Activated naive CD4-positive, alpha-beta T cell treated with anti-CD3 and anti-CD28 coated beads, Interleukin-2, amount 50 U/mL, for 16 hours (primary cell): ENCODE data around the gene GPR3.
"Not testable (repeated sequence)": the region's sequence is repeated elsewhere in the genome, so short reads cannot be mapped to it uniquely, and the experiment has no call there.

Source experiments
- DNase-seq: peaks from one replicate; pipeline ENCODE4 v3.0.0-alpha.2; 2020

GPR3 gene

DNA sequence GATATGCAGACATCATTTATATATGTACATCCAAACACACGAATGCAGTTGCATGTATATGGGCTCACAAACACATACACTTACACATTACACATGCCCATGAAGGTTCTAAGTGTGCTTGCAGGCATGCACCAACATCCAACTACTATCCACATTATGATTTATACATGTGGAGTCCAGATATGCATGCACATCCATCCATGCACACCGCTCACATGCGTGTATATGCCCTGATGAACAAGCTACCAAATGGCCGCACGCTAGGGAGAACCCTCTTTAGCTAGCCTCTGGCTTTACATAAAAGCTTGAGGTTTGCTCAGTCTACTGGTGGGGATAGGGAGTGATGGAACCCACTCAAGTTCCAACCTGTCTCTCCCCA is 8.5 kb downstream of the GPR3 start:
- DNase-seq, result no peak

DNA sequence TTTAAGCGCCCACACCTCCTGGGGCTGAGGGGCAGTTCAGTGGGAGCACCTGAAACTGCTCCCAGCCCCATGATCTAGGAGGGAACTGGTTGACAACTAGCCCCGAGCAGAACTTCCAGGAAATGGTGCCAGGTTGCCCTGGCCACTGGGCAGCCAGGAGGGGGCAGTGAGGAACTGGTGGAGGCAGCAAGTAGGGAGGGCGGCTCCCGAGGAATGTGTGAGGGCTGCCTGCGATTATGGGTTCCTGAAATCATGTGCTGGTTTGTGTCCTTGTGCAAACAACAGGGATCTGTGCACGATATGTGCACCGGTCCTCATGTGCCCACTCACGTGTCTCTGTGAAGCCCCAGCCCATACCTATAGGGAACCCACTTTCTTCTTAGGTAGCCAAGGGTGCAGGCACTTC is 9.9 kb downstream of the GPR3 start:
- no peak for DNase-seq

DNA sequence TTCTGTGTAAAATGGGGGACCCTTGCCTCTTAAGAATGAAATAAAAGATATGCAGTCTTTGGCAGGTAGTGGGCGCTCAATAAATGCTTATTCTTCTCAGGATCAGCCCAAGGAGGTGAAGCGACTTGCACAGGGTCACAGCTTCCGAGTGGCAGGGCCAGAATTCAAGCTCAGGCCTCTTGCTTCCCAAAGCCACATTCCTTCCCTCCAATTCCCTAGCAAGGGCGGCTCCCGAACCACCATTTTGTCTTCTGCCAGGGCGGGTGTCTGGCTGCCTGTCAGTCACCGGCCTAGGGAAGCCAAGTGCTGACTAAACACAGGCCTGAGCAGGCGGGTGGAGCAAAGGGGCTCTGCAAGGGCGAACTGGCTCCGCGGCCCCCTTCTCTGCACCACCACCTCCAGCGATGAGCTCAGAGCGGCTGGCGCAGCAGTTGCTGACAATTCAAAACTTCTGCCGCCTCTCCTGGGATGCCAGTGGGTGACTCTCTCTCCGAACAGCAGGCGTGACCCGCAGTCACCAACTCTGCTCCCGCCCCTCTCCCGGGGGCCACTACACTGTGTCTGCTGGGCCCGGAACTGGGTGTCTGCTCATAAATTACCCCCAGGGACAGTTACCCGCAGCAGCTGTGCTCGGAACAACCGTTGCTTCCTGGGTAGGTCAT is 10.8 kb downstream of the GPR3 start:
- peak; percentile 35 for DNase-seq

DNA sequence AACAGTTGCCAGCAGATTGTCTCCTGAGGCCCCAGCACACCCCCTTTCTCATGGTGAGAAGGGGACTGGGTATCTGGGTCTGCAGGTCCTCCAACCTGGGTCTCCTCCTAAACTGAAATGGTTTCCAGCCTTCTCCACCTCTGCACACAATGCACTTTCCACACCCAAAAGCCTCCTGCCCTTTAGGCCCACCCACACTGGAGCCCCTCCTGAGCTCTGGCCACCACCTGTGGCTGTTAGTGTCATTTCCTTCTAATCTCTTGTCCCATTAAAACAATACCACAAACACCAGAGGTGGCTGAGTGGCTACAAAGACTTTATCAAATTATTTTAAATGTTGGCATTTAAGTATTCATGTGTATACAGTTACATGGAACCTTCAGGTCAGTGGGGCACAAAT is 11.5 kb downstream of the GPR3 start:
- no peak for DNase-seq

DNA sequence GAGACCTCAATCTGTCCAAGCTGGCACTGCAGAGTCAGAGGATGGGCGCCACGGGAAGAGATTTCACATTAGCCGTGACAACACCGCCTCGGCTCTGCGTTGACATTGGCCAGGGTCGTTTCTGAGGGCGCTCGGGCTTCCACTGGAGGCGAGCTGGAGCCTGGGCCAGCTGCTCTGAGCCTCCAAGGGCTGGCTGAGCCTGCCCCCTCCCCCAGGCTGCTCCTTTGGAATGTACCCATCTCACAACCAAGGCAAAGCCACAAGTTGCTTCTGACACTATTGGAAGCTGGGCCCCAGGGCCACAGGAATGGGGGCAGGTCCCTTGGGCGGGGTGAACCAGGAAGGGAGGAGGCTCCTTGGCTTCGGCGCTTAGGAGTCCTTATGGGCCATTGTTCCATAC is 12.7 kb downstream of the GPR3 start:
- no peak for DNase-seq

DNA sequence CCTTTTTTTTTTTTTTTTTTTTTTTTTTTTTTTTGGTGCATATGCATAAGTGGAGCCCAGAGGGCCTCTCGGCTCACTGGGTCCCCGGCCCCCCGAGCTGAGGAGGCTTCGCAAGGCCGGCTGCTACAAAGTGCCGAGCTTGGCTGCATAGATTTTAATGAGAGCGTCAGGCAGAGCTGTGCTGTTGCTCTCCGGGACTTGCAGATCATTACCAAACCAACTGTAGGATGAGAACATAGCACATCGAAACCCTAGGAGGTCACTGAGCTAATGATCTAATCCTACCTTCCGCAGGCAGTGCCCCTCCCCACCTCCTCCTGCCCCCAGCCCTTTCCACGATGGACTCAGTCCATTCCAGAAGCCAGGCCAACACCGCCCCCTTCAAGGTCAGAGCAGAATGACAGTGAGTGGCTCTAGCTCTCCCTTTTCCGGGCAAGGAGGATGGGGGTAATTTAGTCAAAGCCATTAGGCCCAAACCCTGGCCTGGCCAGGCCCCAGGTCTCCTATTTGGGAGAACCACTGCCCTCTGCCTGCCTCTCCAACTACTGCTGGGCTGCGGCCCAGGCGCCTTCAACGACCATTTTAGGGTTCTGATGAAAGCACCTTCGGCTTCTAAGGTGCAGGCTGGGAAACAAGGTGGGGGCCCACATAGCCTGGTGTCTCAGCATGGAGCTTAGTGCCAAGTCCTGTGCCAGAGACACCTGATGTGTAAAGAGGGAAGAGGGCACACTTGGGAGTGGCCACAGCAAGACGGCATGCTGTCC is 13.4 kb downstream of the GPR3 start:
- DNase-seq, result not testable (repeated sequence)

DNA sequence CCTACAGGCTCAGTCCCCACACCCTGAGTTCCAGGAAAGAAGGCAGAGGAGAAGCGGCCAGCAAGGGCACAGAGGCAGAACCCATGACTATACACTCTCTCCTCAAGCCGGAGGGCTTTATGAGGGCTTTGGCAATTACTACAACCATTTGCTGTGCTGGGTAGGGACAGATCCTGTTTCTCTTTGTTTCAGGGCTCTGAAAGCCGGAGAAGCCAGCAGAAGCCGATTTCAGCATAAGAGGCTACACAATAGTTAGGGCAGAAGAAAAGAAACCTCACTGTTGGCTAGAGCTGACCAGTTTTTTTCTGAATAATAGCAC is 13.9 kb downstream of the GPR3 start:
- DNase-seq, result no peak

DNA sequence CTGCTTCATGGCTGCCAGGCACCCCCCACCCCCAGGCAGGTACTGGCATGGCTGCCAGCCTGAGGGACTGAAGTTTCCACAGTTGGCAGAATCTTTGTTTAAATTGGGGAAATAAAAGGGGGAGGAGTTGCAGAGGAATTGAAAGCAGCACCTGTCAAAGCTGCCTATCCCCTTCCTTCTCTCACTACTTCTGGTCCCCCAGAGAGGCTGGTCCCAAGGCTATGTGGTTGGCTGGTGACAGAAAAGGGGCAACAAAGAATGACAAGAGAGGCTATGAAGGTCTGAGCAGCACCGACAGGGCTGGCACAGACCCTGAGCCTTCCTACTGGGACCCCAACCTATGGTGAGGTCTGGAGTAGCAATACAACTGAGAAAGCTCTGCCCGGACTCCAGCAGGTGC is 14.4 kb downstream of the GPR3 start:
- DNase-seq, result not testable (repeated sequence)

DNA sequence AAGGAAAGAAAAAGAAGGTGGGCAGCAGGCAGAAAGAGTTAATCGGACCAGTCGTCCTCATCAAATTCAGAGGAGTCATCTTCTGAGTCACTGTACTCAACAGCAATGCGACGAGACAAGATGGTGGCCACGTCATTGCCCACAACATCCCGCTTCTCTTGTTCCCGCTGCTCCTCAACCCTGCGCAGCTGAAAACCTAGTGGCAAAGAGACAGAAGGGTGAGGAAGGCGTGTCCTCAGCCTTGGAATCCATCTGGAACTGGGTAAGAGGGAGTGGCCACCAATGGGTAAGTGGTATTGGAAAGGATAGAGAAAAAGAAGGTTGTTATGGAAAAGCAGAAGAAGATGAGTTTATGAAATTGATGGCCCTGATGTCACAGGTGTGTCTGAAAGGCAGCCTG is 15.7 kb downstream of the GPR3 start:
- no peak for DNase-seq

DNA sequence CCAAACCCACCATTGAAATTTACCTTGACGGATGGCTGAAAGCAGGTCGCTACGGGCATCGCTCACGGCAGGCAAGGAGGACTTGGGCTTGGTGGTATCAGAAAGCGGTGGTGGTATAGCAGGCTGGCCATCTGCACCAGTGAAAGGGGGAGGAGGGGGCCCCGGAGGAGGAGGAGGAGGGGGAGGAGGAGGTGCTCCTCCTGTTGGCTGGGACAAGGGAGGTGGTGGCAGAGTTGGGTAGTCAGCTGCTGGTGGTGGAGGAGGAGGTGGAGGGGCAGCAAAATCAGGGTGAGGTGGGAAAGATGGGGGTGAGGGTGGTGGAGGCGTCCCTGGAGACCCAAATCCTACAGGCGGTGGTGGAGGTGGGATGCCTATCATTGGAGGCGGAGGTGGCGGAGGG is 17.2 kb downstream of the GPR3 start:
- DNase-seq, result no peak

DNA sequence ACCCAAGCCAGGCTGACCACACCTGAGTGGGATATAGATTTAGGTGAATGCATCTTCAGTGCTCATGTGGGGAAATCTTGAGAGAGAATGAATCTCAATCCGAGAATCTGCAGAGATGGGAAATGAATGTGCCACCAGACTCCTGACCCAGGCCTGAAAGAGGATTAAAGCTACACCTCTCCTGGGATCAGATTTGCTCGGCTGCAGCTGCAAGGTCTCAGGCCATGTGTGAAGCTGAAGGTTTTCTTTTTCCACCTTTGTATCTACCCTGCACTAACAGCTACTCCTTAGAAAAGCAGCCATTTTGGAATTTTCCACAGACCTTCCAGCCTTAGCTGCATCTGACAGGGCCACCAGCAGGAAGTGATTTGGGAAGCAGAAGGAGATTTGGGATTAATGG is 18.3 kb downstream of the GPR3 start:
- no peak for DNase-seq

DNA sequence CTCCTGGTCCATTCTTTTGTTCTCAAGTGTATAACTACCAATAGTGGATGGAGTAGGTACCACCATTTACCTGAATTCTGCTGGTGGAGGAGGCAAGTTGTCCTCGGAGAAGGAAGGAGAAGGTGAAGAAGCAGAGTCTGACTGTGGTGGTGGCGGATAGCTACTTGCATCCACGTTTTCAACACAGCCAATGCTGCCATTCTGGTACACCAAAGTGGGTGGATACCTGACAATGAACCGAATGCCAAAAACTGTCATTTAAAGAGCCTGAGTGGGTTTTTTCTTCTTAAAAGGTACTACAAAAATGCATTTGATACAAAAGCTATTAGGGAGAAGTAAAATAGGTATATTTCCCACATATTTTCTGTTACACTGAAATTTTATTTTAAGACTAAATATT is 20.1 kb downstream of the GPR3 start:
- DNase-seq, result no peak

DNA sequence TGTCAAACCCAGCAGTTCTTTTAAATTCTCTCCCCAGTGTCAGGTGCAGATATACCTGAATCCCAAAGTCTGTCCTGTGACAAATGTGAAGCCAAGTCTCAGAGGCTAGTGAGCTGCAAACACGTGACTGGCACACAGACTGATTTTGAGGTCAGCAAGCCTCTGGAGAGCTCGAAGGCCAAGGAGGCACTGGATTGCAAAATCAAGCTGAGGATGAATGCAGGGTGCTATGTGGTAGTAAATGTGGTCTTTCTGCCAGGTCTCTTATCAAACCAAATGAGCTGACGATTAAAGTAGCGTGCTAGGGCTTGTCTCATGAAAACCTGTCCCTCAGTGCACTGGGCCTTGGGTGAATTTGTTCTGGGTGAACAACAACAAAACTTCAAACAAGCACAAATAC is 20.6 kb downstream of the GPR3 start:
- no peak for DNase-seq

DNA sequence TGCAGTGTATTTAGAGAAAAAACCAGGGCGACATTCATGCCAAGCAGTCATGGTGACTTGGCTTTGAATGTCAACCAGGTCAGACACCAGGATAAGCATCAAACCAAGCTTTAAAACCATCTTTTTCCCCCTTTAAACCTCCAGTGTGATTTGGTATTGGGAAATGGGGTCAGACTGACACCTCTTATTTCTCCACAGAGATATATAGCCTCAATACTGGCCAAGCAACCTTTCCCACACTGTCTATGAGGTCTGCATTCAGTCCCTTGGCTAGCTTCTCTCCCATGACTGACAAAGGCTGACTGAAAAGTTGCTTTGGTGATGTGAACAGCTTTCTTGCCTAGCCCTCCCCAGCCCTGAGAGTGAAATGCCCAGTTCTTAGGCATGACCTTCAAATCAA is 21.7 kb downstream of the GPR3 start:
- no peak for DNase-seq

DNA sequence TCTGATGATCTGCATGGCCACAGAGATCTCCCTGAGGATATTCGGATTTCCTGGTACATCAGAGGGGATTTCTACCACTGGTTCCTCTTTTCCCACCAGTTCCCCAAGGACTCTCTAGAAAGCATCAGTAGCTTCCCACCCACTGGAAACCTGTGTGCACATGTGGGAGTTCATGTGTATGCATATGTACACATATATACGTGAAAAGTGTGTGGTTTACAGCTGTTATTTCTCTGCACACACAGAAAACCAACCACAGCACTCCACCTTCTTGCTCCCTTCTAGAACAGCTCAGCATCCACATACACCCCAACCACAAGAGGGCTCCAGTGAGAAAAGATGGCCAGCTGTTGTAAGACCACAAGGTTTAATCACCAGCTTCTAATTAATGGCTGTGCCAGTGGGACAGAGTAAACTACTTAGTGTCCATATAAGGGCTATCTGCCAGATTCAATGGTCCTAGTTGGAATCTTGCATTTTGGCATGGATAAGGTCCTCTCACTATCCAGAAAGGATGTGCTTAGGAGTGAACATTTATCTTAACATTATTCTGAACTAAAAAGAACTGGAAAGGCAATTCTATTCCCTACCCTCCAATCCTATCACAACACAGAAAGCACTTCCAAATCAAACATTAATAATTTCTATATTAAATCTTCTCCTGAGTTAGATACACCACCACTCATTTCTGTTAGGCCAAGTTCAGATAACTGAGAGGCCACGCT is 24.1 kb downstream of the GPR3 start:
- DNase-seq, result peak; percentile 54

DNA sequence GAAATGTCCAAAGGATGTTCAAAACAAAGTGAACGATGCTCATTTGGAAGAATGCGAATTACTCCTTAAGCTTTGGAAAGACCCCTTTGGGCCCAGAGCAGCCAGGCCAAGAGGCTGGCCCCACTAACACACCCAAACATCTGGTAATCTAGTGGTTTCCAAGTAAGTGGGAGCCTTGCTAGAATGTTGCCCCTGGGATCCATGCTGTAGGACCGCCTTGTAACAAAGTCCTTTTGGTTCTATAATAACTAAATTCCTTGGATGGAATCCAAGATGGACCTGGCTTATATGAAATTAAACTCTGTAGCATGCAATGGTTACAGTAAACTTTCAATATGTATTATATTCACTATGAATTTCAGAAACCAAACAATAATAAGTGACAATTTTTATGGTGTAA is 25.3 kb downstream of the GPR3 start:
- DNase-seq, result no peak

DNA sequence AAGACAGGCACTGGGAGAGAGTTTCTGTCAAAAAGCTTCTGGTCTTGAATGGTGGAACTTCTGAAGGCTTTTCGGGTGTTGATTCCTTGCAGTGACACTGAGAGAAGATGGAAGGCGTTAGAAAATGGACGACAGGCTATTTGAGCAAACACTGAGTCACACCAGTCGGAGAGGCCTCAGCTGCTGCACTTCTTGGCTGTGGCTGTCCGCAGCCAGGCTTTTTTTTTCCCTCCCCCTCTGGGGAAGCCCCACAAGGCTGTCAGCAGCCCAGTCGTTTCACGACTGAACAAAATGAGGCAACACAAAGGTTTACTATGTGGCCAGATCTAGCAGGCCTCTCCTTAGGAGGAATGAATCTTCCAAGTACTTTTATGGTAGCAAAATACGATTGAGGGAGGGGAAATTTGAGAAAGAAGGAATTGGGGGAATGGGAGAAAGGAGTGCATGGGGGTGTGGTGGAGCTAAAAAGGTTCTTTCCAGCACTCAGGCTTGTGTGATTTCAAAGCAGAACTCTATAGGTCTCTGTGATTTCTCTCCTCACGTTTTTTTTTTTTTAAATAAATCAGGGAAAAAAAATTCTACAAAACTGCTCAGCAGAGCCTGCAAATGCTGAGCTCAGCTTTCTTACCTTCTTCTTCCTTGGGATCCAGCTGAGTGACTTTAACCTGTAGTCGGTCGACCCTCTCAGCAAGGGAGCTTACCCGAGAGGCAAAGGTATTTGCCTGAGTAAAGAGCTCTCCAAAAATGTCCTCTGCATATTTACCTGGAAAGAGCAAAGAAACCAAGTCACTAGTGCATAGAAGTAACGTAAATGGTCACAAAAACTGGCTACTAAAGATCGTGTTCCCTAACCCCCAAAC is 26.1 kb downstream of the GPR3 start:
- no peak for DNase-seq

DNA sequence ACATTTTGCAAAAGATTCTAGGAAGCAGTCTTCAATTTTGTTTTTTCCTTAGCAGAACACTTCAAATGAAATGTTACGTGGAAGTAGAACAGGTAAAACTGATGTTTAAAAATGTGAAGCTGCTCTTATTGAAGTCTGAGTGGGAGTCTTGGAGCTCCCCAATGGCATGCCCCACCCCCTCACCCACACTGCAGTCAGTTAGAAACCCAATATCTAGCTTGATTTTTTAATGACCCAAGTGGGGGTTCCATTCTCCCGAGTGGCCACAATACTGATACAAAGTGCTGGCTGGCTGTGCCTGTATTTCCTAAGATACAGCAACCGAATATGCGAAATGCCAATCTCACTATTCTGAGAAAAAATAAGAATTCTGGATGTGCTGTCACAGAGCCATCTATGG is 31.3 kb downstream of the GPR3 start:
- no peak for DNase-seq

DNA sequence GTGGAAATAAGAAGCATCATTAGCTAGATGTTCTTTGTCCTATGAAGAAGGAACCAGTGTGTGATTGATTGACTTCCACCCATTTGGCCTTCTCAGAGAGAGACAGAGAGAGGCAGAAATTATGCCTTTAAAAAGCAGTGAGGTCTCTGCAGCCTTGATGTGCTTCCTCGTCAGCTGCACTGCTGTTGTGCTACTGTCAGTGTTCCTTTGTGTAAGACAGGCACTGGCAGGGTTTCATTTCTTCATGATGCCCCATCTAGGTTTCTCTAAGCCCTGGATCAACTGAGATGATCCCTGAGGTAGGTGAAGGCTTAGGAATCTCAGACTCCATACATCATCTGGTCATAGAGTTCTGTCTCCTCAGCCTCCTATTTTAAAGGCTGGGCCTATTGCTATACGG is 34.9 kb downstream of the GPR3 start:
- no peak for DNase-seq

DNA sequence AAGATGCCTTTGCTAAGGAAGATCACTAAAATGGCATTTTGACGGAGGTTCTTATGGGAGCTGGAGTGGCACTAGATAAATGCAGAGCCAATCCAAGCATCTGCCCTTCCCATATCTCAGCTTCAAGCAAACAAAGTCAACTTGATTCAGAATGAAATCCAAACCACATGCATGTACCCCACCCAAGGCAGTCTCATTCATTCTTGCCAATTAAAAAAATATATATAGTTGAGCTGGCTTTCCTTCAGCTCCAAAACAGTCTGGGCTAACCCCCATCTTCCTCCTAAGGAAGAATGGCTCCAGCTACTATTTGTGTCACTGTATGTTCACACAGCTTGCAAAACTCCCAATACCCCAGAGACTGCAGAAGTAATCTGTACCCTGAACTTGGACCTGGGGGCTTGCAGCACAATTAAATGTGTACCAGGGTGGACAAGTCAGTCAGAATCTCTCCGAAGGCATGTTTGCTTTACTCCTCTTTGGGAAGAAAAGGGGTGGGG is 35.4 kb downstream of the GPR3 start:
- no peak for DNase-seq

DNA sequence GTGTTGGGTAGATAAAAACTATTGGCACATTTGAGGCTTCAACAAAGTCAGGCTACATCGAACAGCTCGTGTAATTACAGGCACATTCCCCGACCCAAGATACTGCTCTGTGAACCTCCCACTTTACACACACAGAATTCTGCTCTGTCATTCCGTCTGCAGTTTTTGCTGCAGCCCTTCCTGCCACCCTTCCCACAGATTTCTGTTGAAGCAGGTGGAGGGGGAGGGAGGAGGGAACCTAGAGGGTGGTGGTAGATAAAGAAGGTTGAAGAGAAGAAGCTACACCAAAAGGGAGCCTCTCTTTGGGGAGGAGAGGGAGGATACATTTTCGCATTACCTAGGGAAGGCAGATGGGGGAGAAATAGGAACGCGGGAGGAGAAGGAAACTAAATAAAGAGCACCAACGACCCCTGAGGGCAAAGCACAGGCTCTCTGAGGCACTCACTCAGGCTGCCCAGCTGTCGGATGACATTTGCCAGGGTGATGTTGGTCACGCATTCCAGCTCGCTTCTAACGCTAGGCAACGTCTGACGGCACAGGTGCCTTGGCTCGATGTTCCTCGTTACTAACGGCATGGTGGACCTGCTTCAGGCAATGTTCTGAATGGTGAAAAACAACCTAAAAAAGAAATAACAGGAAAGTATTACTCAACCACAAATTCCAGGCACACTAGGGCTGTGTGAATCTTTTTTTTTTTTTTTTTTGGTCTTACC is 36.0 kb downstream of the GPR3 start:
- DNase-seq, result peak; percentile 26

DNA sequence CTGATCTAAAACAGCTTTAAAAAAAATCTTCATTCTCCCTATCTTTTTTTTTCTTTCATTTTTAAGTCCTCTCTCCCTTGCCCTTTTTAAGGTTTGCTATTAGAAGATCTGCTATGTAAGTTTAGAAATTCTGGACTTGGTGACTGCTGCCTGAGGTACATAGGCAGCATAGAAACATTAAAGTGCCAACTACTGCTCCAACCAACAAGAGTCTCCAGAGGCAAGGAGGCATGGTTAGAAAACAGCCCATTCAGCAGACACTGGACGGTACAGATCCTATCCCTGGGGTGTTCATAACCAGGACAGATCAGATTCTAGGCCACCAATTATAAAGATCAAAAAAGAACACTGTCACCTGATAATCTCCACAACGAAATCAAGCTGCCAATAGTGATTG is 36.6 kb downstream of the GPR3 start:
- no peak for DNase-seq
